IPS-18a (cell line): ENCODE results near the gene ARFRP1.

Experiments used
- H3K27ac ChIP-seq: one replicate; pipeline ENCODE4 v1.5.1; 2013; ENCODE audit warnings: low read length
- H3K27me3 ChIP-seq: one replicate; pipeline ENCODE4 v1.6.1; 2013; ENCODE audit warnings: mild to moderate bottlenecking, low read length; ENCODE audit not compliant: control insufficient read depth, insufficient read depth
- H3K36me3 ChIP-seq: one replicate; pipeline ENCODE4 v1.6.1; 2013; ENCODE audit warnings: low read depth, low read length; ENCODE audit not compliant: control insufficient read depth
- H3K4me1 ChIP-seq: one replicate; pipeline ENCODE4 v1.6.1; 2013; ENCODE audit warnings: low read depth, low read length; ENCODE audit not compliant: control insufficient read depth
- H3K4me3 ChIP-seq: one replicate; pipeline ENCODE4 v1.5.1; 2013; ENCODE audit warnings: low read length
- H3K9ac ChIP-seq: one replicate; pipeline ENCODE4 v1.6.1; 2013; ENCODE audit warnings: mild to moderate bottlenecking, low read length, moderate library complexity
- H3K9me3 ChIP-seq: one replicate; pipeline ENCODE4 v1.6.1; 2013; ENCODE audit warnings: low read depth, low read length; ENCODE audit not compliant: control insufficient read depth

Gene ARFRP1

GRCh38 chr20:63702751-63703470 is 4.9 kb downstream of the ARFRP1 start:
- Histone ChIP-seq H3K4me1 (peaks cover 3% of the 10 kb centered on the region), H3K9me3 (no peaks in the 10 kb centered on the region), H3K27ac (no peak overlapping the region), H3K36me3 (peaks cover 24% of the 10 kb centered on the region), H3K9ac (no peak overlapping the region), H3K27me3 (no peaks in the 10 kb centered on the region), H3K4me3 (no peak overlapping the region)

DNA sequence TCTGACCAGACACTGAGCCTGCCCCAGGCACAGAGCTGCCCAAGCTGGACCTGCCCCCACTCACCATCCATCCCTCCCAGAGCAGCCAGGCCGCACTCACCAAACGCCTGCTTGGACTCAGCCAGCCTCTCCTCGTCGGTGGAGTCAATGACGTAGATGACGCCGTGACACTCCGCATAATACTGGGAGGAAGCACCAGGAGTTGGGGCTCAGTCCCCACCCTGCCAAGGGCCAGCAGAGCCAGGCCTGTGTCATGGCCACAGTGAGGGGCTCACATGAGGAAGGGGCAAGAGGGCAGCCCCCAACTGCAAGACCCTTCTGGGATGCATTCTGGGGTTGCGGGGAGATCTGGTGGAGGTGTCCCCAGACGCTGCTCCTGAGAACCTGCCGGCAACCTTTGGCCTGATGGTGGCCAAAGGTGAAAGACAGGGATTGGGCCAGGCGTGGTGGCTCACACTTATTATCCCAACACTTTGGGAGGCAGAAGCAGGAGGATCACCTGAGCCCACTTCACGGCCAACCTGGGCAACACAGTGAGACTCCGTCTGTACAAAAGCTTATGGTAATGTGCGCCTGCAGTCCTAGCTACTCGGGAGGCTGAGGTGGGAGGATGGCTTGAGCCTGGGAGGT is 5.6 kb downstream of the ARFRP1 start:
- no peak overlapping the region for H3K4me3 ChIP-seq
- no peak overlapping the region for H3K9ac ChIP-seq
- H3K9me3 ChIP-seq: no peaks in the 10 kb centered on the region
- peaks cover 3% of the 10 kb centered on the region for H3K4me1 ChIP-seq
- no peak overlapping the region for H3K27ac ChIP-seq
- no peaks in the 10 kb centered on the region for H3K27me3 ChIP-seq
- H3K36me3 ChIP-seq: peaks cover 24% of the 10 kb centered on the region

GRCh38 chr20:63701329-63702035 is 6.3 kb downstream of the ARFRP1 start:
- no peaks in the 10 kb centered on the region for H3K27me3 ChIP-seq
- H3K36me3 ChIP-seq: peaks cover 22% of the 10 kb centered on the region
- H3K4me3 ChIP-seq: no peak overlapping the region
- no peaks in the 10 kb centered on the region for H3K9me3 ChIP-seq
- H3K4me1 ChIP-seq: peaks cover 1% of the 10 kb centered on the region
- H3K9ac ChIP-seq: no peak overlapping the region
- H3K27ac ChIP-seq: no peak overlapping the region

- Histone ChIP-seq H3K4me3 (no peak overlapping the region), H3K9ac (no peak overlapping the region), H3K27ac (no peak overlapping the region), H3K36me3 (peaks cover 17% of the 10 kb centered on the region), H3K4me1 (no peaks in the 10 kb centered on the region), H3K9me3 (no peaks in the 10 kb centered on the region), H3K27me3 (no peaks in the 10 kb centered on the region)
These were observed 6.8 kb downstream of the ARFRP1 start for GRCh38 chr20:63701051-63701328.

DNA sequence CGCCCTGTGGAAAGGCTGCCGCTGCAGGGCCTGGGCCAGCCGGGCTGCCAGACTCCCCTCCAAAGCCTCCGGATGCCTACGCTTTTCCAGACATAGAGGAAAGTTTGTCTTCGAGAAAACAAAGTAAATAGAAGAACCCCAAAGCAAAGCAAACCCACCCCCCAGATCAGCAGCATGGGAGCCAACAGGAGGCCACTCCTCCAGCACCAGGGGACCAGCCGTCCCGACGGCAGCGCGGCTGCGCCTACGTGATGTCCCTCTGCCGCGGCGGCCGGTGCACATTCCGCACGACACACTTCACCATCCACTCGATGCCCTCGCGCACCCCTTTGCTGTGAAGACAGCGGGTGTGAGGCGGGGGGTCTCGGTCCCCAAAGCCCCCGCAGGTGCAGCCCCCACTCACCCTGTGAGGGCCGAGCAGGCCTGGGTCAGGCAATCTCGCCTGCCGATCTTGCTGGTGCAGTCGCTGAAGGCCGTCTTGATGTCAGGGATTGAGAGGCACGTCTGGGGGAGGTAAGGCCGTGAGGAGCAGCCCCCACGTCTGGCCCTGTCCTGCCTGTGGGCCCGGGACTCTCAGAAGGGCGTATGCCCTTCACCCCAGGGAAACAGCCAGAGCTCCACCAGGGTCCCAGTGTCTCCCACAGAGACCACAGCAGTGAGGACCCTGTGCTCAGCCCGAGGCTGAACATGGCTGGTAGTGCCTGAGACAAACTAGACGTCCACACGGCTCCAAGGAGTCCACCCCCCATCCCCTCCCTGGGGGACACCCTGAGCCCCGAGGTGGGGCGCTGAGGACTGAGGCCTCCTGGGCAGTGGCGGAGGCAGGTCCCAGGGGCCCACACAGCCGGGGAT is 7.4 kb downstream of the ARFRP1 start:
- no peaks in the 10 kb centered on the region for H3K4me1 ChIP-seq
- no peak overlapping the region for H3K4me3 ChIP-seq
- peaks cover 12% of the 10 kb centered on the region for H3K36me3 ChIP-seq
- no peaks in the 10 kb centered on the region for H3K9me3 ChIP-seq
- no peak overlapping the region for H3K27ac ChIP-seq
- H3K9ac ChIP-seq: no peak overlapping the region
- H3K27me3 ChIP-seq: no peaks in the 10 kb centered on the region

GRCh38 chr20:63699466-63700198 is 8.1 kb downstream of the ARFRP1 start:
- Histone ChIP-seq H3K9ac (no peak overlapping the region), H3K27ac (no peak overlapping the region), H3K9me3 (no peaks in the 10 kb centered on the region), H3K36me3 (peaks cover 5% of the 10 kb centered on the region), H3K4me3 (no peak overlapping the region), H3K4me1 (no peaks in the 10 kb centered on the region), H3K27me3 (no peaks in the 10 kb centered on the region)

DNA sequence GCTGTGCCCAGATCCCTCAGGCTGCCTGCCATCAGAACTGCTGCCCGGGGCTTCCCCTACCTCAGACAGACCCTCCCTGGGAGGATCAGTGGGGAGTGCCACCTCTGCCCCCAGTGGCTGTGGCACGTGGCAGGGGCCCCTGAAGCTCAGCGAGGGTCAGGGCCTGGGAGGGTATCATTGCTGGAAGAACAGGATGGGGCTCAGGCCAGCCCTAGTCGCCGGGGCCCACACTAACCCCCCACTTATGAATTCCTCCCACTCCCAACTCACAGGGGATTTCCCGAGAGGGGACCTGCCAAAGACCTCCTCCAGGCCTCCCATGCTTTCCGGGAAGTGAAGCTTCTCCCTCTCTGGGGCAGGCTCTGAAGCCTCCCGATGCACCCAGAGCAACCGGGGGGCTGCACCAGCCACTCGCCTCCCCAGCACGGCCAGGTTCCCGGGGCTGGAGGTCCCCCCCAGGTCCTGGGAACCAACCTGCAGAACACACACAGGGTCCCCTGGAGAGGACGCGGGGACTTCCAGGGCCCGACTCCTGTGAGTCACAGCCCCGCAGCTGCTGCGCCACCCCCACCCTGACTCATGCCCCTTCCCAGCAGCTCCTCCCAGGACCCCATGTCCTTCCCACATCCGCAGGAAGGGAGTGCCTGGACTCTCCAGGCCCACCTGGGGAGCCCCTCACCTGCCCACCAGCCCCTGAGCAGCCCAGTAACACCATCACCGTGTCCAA is 8.9 kb downstream of the ARFRP1 start:
- H3K4me3 ChIP-seq: no peak overlapping the region
- no peaks in the 10 kb centered on the region for H3K9me3 ChIP-seq
- H3K36me3 ChIP-seq: no peaks in the 10 kb centered on the region
- H3K4me1 ChIP-seq: no peaks in the 10 kb centered on the region
- H3K27ac ChIP-seq: no peak overlapping the region
- H3K27me3 ChIP-seq: no peaks in the 10 kb centered on the region
- no peak overlapping the region for H3K9ac ChIP-seq

GRCh38 chr20:63697868-63698545 is 9.8 kb downstream of the ARFRP1 start:
- Histone ChIP-seq H3K4me3 (no peak overlapping the region), H3K4me1 (no peaks in the 10 kb centered on the region), H3K9me3 (no peaks in the 10 kb centered on the region), H3K27ac (no peak overlapping the region), H3K36me3 (no peaks in the 10 kb centered on the region), H3K9ac (no peak overlapping the region), H3K27me3 (no peaks in the 10 kb centered on the region)

GRCh38 chr20:63697357-63697867 is 10.4 kb downstream of the ARFRP1 start:
- H3K9ac ChIP-seq: no peak overlapping the region
- H3K27ac ChIP-seq: no peak overlapping the region
- no peaks in the 10 kb centered on the region for H3K4me1 ChIP-seq
- H3K27me3 ChIP-seq: no peaks in the 10 kb centered on the region
- no peaks in the 10 kb centered on the region for H3K9me3 ChIP-seq
- no peaks in the 10 kb centered on the region for H3K36me3 ChIP-seq
- H3K4me3 ChIP-seq: no peak overlapping the region
